GM12864 (cell line): ENCODE results near the gene ZDHHC7.

Experiments
- DNase-seq: peaks from one replicate; pipeline ENCODE4 v3.0.0-alpha.2; 2011; ENCODE audit warnings: low read depth
- H3K4me3 ChIP-seq: 2 replicates; pipeline ENCODE4 v1.5.1; 2011; ENCODE audit warnings: mild to moderate bottlenecking, low read depth, low read length, control low read depth
- TF ChIP-seq, protein P1 (sequence below): IDR thresholded peaks from 2 replicates; pipeline ENCODE4 v1.5.1; 2011; ENCODE audit warnings: low read depth, mild to moderate bottlenecking, moderate library complexity, low read length, control low read depth, inconsistent platforms; ENCODE audit errors: missing control alignments

The ZDHHC7 gene

DNA sequence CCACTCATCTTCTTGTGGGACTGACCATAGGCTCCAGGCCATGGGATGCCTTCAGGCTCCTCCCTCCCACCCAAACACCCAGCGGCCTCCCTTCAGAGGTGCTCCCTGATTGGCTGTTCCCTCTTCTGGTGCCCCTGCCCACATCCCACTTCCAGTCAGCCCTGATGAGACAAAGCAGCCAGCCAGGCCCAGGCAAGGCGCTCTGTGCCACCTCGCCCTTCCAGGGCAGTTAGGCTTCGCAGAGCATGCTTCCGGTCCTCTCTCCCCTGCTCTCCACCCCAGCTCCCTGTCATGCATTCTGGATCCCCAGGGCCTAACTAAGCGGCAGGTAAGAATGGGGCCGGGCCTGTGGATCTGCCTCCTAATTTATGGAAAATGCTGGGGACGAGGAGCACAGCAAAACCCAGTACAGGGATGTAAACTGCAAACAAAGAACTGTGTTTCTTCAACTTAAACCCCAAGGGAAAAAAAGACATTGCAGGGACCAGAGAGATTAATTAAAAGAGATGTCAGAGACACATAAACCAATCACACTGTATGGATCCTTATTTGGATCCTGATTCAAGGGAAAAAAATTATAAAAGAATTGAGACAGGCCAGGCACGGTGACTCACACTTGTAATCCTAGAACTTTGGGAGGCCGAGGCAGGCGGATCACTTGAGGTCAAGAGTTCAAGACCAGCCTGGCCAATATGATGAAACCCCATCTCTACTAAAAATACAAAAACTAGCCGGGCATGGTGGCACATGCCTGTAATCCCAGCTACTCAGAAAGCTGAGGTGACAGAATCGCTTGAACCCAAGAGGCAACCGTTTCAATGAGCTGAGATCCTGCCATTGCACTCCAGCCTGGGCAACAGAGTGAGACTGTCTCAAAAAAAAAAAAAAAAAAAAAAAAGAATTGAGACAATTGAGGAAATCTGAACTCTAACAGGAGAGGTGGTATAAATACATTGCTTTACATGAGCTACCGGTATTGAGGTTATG is 26.0 kb downstream of the ZDHHC7 start:
- no peak overlapping the region for H3K4me3 ChIP-seq
- no peak for DNase-seq
- TF ChIP-seq, protein P1, sequence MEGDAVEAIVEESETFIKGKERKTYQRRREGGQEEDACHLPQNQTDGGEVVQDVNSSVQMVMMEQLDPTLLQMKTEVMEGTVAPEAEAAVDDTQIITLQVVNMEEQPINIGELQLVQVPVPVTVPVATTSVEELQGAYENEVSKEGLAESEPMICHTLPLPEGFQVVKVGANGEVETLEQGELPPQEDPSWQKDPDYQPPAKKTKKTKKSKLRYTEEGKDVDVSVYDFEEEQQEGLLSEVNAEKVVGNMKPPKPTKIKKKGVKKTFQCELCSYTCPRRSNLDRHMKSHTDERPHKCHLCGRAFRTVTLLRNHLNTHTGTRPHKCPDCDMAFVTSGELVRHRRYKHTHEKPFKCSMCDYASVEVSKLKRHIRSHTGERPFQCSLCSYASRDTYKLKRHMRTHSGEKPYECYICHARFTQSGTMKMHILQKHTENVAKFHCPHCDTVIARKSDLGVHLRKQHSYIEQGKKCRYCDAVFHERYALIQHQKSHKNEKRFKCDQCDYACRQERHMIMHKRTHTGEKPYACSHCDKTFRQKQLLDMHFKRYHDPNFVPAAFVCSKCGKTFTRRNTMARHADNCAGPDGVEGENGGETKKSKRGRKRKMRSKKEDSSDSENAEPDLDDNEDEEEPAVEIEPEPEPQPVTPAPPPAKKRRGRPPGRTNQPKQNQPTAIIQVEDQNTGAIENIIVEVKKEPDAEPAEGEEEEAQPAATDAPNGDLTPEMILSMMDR = no peak

DNA sequence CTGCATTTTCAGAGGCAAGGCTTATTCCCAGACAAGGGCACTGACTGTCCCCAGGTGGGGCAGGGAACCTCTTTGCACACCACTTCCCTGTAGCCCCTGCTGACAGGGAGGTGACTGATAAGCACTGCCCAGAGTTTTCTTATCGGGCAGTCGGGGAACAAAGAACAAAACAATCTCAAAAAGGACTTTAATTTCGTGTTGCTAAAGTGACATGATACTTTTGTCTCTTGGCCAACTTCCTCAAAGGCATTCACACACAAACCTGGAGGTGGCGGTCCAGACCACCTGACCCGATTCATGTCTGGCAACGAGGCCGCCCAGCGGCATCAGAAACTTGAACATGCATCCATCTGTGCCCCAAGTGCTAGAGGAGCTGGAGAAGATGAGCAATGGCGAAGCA is 28.9 kb downstream of the ZDHHC7 start:
- DNase-seq = no peak
- TF ChIP-seq, protein P1 = no peak
- H3K4me3 ChIP-seq = no peak overlapping the region

DNA sequence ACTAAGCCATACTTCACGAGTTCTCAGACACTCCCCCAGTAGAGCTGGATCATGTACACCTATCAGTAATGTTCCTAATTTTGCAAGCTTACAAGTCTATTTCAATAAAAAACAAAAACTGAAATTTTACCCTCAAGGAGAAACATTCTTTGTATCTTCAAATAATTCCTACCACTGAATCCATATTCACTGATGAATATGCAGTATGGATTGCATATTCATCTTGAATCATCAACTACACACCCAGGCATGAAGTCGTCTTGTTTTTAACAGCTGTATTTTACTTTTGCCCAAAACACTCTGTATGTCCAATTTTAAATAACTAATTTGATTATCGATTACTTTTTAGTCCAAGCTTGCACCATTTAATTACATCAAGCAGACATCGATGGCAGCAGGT is 31.8 kb downstream of the ZDHHC7 start:
- no peak overlapping the region for H3K4me3 ChIP-seq
- DNase-seq = no peak
- TF ChIP-seq, protein P1 = no peak

DNA sequence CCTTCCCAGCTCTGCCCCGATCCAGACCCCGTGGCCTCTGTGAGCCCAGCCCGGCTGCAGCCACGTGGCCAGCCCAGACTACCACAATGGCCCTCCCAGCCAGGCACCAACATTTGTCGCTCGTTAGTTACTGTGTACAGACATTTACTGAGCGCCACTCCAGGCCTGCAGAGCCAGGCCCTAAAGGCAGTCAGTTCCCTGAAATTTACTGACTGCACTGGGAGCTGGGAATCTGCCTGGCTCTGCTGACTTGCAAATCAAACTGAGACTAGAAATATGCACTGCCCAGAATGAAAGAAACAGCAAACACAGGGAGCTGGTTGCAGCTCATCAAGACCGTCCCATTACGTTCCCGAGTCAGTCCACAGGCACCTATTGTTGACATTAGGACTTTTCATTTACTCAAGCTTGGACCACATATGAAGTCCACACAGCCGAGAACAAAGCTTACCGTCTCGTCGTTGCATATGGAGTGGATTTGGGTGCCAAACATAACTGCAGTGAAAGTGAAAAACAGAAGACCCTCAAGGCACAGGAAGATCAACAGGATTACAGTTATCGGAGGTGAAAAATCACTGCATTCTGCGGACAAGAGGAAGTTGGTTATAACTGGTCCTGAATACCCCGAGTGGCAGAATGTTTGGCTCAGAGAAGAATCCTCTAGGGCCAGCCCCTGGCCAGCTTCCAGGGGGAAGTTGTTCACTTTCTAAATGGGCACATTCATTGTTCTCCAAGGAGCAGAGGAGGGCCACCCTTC is 34.5 kb downstream of the ZDHHC7 start:
- TF ChIP-seq, protein P1 = no peak
- DNase-seq = no peak

DNA sequence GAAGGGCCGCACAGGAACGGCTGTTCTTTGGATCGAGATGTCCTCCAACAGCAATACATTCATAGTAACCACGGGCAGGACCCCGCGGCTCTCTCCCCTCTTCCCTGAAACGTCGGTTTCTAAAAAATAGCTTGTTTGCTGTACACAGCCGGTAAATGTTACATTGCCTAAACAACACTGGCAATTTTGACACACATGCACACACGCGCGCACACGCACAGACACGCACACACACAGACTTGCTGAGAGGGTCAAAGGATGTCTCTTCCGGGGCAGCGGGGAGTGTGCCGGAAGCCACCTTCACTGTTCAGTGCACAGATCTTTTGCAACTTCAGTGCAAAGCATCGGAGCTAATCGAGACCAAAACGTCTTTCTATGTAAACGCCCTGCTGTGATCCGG is 35.8 kb downstream of the ZDHHC7 start:
- no peak overlapping the region for H3K4me3 ChIP-seq
- TF ChIP-seq, protein P1 = no peak
- no peak for DNase-seq

More for the DNA sequence above, 34.5 kb downstream of the ZDHHC7 start:
- H3K4me3 ChIP-seq = no peak overlapping the region

DNA sequence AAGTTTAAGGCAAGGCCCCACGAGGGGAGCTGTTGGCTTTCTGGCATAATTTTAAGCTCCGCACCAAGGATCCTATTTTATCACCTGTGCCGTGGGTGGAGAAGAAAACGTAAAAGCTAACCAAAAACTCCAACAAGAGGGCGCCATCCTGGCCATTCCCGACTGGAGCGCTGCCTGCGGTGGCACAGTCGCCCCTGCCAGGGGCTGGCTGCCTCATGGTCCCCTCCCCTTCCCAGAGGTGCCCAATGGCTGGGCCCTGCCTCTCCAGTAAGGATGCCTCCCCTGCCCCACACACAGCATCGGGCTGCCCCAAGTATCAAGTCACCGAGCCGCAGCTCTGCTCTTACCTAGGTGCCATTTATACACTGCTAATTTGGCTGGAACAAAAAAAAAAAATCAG is 36.3 kb downstream of the ZDHHC7 start:
- DNase-seq = no peak
- TF ChIP-seq, protein P1 = no peak
- H3K4me3 ChIP-seq = no peak overlapping the region
